Thyroid gland (tissue), 4 donors: ENCODE data around the gene PRDX3. TPM values are rescaled to one million over a fixed set of nuclear protein-coding genes. Genes with fewer than 3 reads are reported as not detected.
"Not testable (repeated sequence)": the region's sequence is repeated elsewhere in the genome, so short reads cannot be mapped to it uniquely, and the experiment has no call there.

ENCODE experiments used
- DNase-seq, 2 donors: peaks; one replicate each; pipeline ENCODE4 v3.0.0-alpha.2; 2019
- H3K27ac ChIP-seq, 3 donors: fragments of 200-600 bp; sonication (generic); 1 replicate in 2 of 3; 2 replicates in 1 of 3; pipeline ENCODE4 v1.5.1; 2016 to 2019; ENCODE audit warnings: mild to moderate bottlenecking in 1 of 3, moderate library complexity in 1 of 3
- H3K27me3 ChIP-seq: fragments of 200-600 bp; sonication (generic); one replicate; pipeline ENCODE4 v1.5.1; 2019
- H3K36me3 ChIP-seq, 2 donors: fragments of 200-600 bp; sonication (generic); one replicate each; pipeline ENCODE4 v1.5.1; 2016 to 2019
- H3K4me1 ChIP-seq, 2 donors: fragments of 200-600 bp; sonication (generic); one replicate each; pipeline ENCODE4 v1.5.1; 2017 to 2019
- H3K4me3 ChIP-seq, 3 donors: fragments of 200-600 bp; sonication (generic); replicated peaks in 1 of 3; 1 replicate in 2 of 3; 2 replicates in 1 of 3; pipeline ENCODE4 v1.5.1; 2016; ENCODE audit warnings: mild to moderate bottlenecking in 1 of 3
- H3K9me3 ChIP-seq: fragments of 200-600 bp; sonication (generic); one replicate; pipeline ENCODE4 v1.5.1; 2017
- CTCF ChIP-seq, 6 experiments: fragments of 200-600 bp in 3 of 6; fragments of 450-650 bp in 3 of 6; sonication (generic) in 3 of 6; IDR thresholded peaks; one replicate each; pipeline ENCODE4 v1.5.1; 2016 to 2019; ENCODE audit warnings: antibody characterized with exemption in 6 of 6, mild to moderate bottlenecking in 2 of 6, inconsistent platforms in 1 of 6, moderate library complexity in 1 of 6
- POLR2A ChIP-seq, 2 donors: fragments of 450-650 bp; IDR thresholded peaks; one replicate each; pipeline ENCODE4 v1.6.1; 2017; ENCODE audit warnings: antibody characterized with exemption in 2 of 2, mild to moderate bottlenecking in 2 of 2, moderate library complexity in 1 of 2
- WGBS, 2 donors: methylation state at CpG; one replicate each; pipeline ENCODE4 v1.1.5; 2017; 5-methylcytosine and 5-hydroxymethylcytosine counted together
- intact Hi-C: fragments of 100-400 bp; cut with DNase I; formaldehyde crosslinking; loops from one replicate; pipeline ENCODE4 v1.15.1; 2023
- total RNA-seq, 4 donors: library from RNA; depleted of rRNA; stranded (reverse); fragments of >200 nt; gene quantifications; one replicate each; pipeline ENCODE4 v1.2.3, GENCODE V29; 2016

Gene PRDX3
- total RNA-seq, 4 donors from 2014 or later, result 137 to 299 (median 243) TPM

- no peak overlapping the region for H3K4me3 ChIP-seq
- 78 to 96% methylated on average over 5 to 8 of the region's 8 CpGs for WGBS, 2 donors
- no peak for DNase-seq
- peaks cover under 1 to 2% of the 10 kb centered on the region in 2 donors for H3K4me1 ChIP-seq
- intact Hi-C loops, result no loop called here
- TF ChIP-seq POLR2A (IDR thresholded peaks at IDR 0.05) (no peak), CTCF (IDR thresholded peaks at IDR 0.05) (no peak)
- no peak overlapping the region for H3K27ac ChIP-seq
- no peaks in the 10 kb centered on the region for H3K27me3 ChIP-seq
- H3K36me3 ChIP-seq, result peaks cover 27 to 39% of the 10 kb centered on the region in 2 donors
- H3K9me3 ChIP-seq, result no peaks in the 10 kb centered on the region
These were observed 19.3 kb downstream of the PRDX3 start for GRCh38 chr10:119159332-119159731.

DNA sequence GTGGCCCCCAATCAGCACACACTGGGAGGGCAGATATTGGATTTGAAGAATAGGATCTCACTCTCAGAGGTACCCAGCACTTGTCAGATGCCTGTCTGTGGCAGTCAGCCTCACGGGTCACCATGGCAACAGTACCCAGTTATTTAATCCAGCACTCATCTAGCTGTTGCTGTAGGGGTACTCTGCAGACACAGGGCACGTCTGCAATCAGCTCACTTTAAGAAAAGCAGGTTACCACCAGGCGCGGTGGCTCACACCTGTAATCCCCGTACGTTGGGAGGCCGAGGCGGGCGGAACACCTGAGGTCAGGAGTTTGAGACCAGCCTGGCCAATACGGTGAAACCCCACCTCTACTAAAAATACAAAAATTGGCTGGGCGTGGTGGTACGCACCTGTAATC is 25.0 kb downstream of the PRDX3 start:
- Histone ChIP-seq H3K4me1 (no peaks in the 10 kb centered on the region), H3K27me3 (no peaks in the 10 kb centered on the region), H3K9me3 (no peaks in the 10 kb centered on the region), H3K27ac (no peak overlapping the region), H3K36me3 (peaks cover 43 to 48% of the 10 kb centered on the region in 2 donors), H3K4me3 (no peak overlapping the region)
- no peak for TF ChIP-seq POLR2A (IDR thresholded peaks at IDR 0.05)
- WGBS, 2 donors, result 92 to 94% methylated on average over 11 to 12 of the region's 12 CpGs
- DNase-seq, result no peak
- intact Hi-C loops, result no loop called here

DNA sequence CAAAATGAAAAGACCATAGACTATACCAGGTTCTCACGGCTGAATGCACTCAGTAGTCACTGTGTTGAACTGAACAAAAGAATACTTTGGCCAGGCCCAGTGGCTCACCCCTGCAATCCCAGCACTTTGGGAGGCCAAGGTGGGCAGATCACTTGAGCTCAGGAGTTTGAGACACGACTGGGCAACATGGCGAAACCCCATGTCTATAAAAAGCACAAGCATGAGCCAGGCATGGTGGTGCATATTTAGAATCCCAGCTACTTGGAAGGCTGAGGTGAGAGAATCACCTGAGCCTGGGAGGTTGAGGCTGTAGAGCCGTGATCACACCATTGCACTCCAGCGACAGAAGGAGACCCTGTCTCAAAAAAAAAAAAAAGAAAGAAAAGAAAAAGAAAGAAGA is 25.6 kb downstream of the PRDX3 start:
- Histone ChIP-seq H3K27ac (no peak overlapping the region), H3K4me1 (no peaks in the 10 kb centered on the region), H3K9me3 (no peaks in the 10 kb centered on the region), H3K36me3 (peaks cover 43 to 48% of the 10 kb centered on the region in 2 donors), H3K4me3 (no peak overlapping the region), H3K27me3 (no peaks in the 10 kb centered on the region)
- no peak for TF ChIP-seq POLR2A (IDR thresholded peaks at IDR 0.05)
- DNase-seq, result no peak
- intact Hi-C loops, result no loop called here
- WGBS, 2 donors, result 92 to 97% methylated on average over 5 of the region's 5 CpGs

DNA sequence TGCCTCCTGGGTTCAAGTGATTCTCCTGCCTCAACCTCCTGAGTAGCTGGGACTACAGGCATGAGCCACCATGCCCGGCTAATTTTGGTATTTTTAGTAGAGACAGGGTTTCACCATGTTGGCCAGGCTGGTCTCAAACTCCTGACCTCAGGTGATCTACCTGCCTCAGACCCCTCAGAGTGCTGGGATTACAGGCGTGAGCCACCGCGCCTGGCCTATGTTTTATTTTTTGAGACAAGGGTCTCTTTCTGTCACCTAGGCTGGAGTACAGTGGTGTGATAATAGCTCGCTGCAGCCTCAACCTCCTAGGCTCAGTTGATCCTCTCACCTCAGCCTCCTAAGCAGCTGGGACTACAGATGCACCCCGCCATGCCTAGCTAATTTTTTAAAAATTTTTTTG is 27.0 kb downstream of the PRDX3 start:
- H3K27me3 ChIP-seq, DNase-seq, H3K27ac ChIP-seq, H3K4me1 ChIP-seq, intact Hi-C loops, H3K4me3 ChIP-seq, H3K9me3 ChIP-seq: not testable (repeated sequence)
- WGBS, 2 donors, result 99% methylated on average over 6 of the region's 6 CpGs
- H3K36me3 ChIP-seq, result peaks cover 43 to 54% of the 10 kb centered on the region in 2 donors

DNA sequence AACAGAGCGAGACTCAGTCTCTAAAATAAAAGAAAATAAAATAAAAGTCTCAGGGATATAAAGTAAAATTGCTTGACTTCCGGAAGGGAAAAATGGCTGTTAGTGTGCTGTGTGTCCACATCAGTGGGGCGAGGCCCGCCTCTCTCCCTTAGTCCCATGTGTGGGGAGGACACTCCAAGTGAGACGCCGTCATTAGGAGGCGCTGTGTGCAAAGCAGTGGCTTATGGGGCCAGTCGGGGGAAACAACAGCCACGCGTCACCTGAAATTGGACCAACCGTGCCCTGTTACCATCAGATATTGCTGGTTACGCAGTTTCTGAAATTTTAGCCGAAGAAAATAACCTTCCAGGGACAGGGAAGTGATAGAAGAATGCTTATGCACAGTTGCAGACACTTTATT is 28.9 kb downstream of the PRDX3 start:
- H3K4me3 ChIP-seq, result no peak overlapping the region
- WGBS, 2 donors, result 85% methylated on average over 13 of the region's 13 CpGs
- intact Hi-C loops, result no loop called here
- no peaks in the 10 kb centered on the region for H3K9me3 ChIP-seq
- H3K4me1 ChIP-seq, result no peaks in the 10 kb centered on the region
- no peak for DNase-seq
- H3K27me3 ChIP-seq, result no peaks in the 10 kb centered on the region
- TF ChIP-seq CTCF (IDR thresholded peaks at IDR 0.05) (no peak), POLR2A (IDR thresholded peaks at IDR 0.05) (no peak)
- peaks cover 30 to 47% of the 10 kb centered on the region in 2 donors for H3K36me3 ChIP-seq
- no peak overlapping the region for H3K27ac ChIP-seq

GRCh38 chr10:119149157-119149556 is 29.5 kb downstream of the PRDX3 start:
- Histone ChIP-seq H3K9me3 (no peaks in the 10 kb centered on the region), H3K4me1 (no peaks in the 10 kb centered on the region), H3K36me3 (peaks cover 24 to 41% of the 10 kb centered on the region in 2 donors), H3K4me3 (no peak overlapping the region), H3K27ac (no peak overlapping the region), H3K27me3 (no peaks in the 10 kb centered on the region)
- no peak for DNase-seq
- intact Hi-C loops, result no loop called here
- WGBS, 2 donors, result 88 to 91% methylated on average over 8 of the region's 8 CpGs
- TF ChIP-seq CTCF (IDR thresholded peaks at IDR 0.05), result no peak
- TF ChIP-seq POLR2A (IDR thresholded peaks at IDR 0.05), result no peak

- H3K4me1 ChIP-seq, result no peaks in the 10 kb centered on the region
- no peak for DNase-seq
- H3K27ac ChIP-seq, result no peak overlapping the region
- TF ChIP-seq CTCF (IDR thresholded peaks at IDR 0.05), result no peak
- no peak for TF ChIP-seq POLR2A (IDR thresholded peaks at IDR 0.05)
- H3K27me3 ChIP-seq, result no peaks in the 10 kb centered on the region
- intact Hi-C loops, result no loop called here
- no peak overlapping the region for H3K4me3 ChIP-seq
- 93 to 96% methylated on average over 10 of the region's 10 CpGs for WGBS, 2 donors
- H3K9me3 ChIP-seq, result no peaks in the 10 kb centered on the region
- H3K36me3 ChIP-seq, result peaks cover 0 to 18% of the 10 kb centered on the region in 2 donors
These were observed 35.0 kb downstream of the PRDX3 start for GRCh38 chr10:119143657-119144056.
